ENCODE results near the gene ZNF341. TPM values are rescaled to one million over a fixed set of nuclear protein-coding genes. Genes with fewer than 3 reads are reported as not detected.

ZNF341 gene
- total RNA-seq, 4 donors from 2014 or later = 4.6 to 7.6 (median 5.8) TPM

GRCh38 chr20:33783818-33784217 lies 52.0 kb downstream of the ZNF341 start:
- TF ChIP-seq EP300 (IDR thresholded peaks at IDR 0.05) (no peak), POLR2A (IDR thresholded peaks at IDR 0.05) (no peak), CTCF (IDR thresholded peaks at IDR 0.05) (no peak), POLR2AphosphoS5 (IDR thresholded peaks at IDR 0.05) (no peak)
- Histone ChIP-seq H3K4me3 (no peak overlapping the region), H3K4me1 (no peaks in the 10 kb centered on the region), H3K36me3 (no peaks in the 10 kb centered on the region), H3K9me3 (no peaks in the 10 kb centered on the region), H3K27me3 (no peaks in the 10 kb centered on the region), H3K27ac (no peak overlapping the region)
- WGBS = 88% methylated on average over 5 of the region's 5 CpGs
- DNase-seq (ENCODE audit: low spot score in 2 of 2) = no peak

- no peaks in the 10 kb centered on the region for H3K9me3 ChIP-seq
- H3K36me3 ChIP-seq = no peaks in the 10 kb centered on the region
- no peaks in the 10 kb centered on the region for H3K27me3 ChIP-seq
- no peak for TF ChIP-seq EP300 (IDR thresholded peaks at IDR 0.05)
- TF ChIP-seq POLR2A (IDR thresholded peaks at IDR 0.05) = no peak
- TF ChIP-seq CTCF (IDR thresholded peaks at IDR 0.05) = no peak
- TF ChIP-seq POLR2AphosphoS5 (IDR thresholded peaks at IDR 0.05) = no peak
- whole genome bisulfite sequencing = 81% methylated on average over 2 of the region's 2 CpGs
- H3K4me3 ChIP-seq = no peak overlapping the region
- DNase-seq (ENCODE audit: low spot score in 2 of 2) = no peak
- peaks cover 4% of the 10 kb centered on the region for H3K4me1 ChIP-seq
- H3K27ac ChIP-seq = no peak overlapping the region
These were observed 52.4 kb downstream of the ZNF341 start for GRCh38 chr20:33784225-33784624.

- H3K4me1 ChIP-seq = peaks cover 7% of the 10 kb centered on the region
These were observed 53.7 kb downstream of the ZNF341 start for GRCh38 chr20:33785503-33785902.

GRCh38 chr20:33787253-33787891 lies 55.6 kb downstream of the ZNF341 start:
- H3K36me3 ChIP-seq = peaks cover 7% of the 10 kb centered on the region
- TF ChIP-seq POLR2AphosphoS5 (IDR thresholded peaks at IDR 0.05) (no peak), CTCF (IDR thresholded peaks at IDR 0.05) (no peak), POLR2A (IDR thresholded peaks at IDR 0.05) (no peak), EP300 (IDR thresholded peaks at IDR 0.05) (no peak)
- no peak overlapping the region for H3K27ac ChIP-seq
- 70% methylated on average over 9 of the region's 9 CpGs for whole genome bisulfite sequencing
- H3K4me1 ChIP-seq = peaks cover 14% of the 10 kb centered on the region
- H3K9me3 ChIP-seq = no peaks in the 10 kb centered on the region
- H3K4me3 ChIP-seq = no peak overlapping the region
- DNase-seq (ENCODE audit: low spot score in 2 of 2) = no peak
- H3K27me3 ChIP-seq = no peaks in the 10 kb centered on the region

More at GRCh38 chr20:33785503-33785902, 53.7 kb downstream of the ZNF341 start:
- H3K9me3 ChIP-seq = no peaks in the 10 kb centered on the region
- DNase-seq (ENCODE audit: low spot score in 2 of 2) = no peak
- TF ChIP-seq CTCF (IDR thresholded peaks at IDR 0.05) = no peak
- no peaks in the 10 kb centered on the region for H3K36me3 ChIP-seq
- H3K27me3 ChIP-seq = no peaks in the 10 kb centered on the region
- WGBS = 90% methylated on average over 5 of the region's 5 CpGs
- no peak overlapping the region for H3K4me3 ChIP-seq
- no peak overlapping the region for H3K27ac ChIP-seq

GRCh38 chr20:33788351-33789049 lies 56.7 kb downstream of the ZNF341 start:
- Histone ChIP-seq H3K36me3 (peaks cover 7% of the 10 kb centered on the region), H3K4me1 (peaks cover 19% of the 10 kb centered on the region), H3K9me3 (no peaks in the 10 kb centered on the region), H3K4me3 (no peak overlapping the region), H3K27me3 (no peaks in the 10 kb centered on the region), H3K27ac (no peak overlapping the region)
- 88% methylated on average over 9 of the region's 12 CpGs for WGBS
- TF ChIP-seq POLR2AphosphoS5 (IDR thresholded peaks at IDR 0.05) (no peak), CTCF (IDR thresholded peaks at IDR 0.05) (no peak), EP300 (IDR thresholded peaks at IDR 0.05) (no peak), POLR2A (IDR thresholded peaks at IDR 0.05) (no peak)
- no peak for DNase-seq (ENCODE audit: low spot score in 2 of 2)
